Measurements from ENCODE around the gene PLD3.
"Not testable (repeated sequence)": the region's sequence is repeated elsewhere in the genome, so short reads cannot be mapped to it uniquely, and the experiment has no call there.

PLD3 gene

GRCh38 chr19:40348125-40348913 lies at the start of gene PLD3, which contains the start of gene C19orf47:
Gene PLD3 (plus strand): TSS chr19:40348695. CDS start chr19:40366484, 17,789 bp downstream.
Gene C19orf47 (minus strand): TSS chr19:40348397. CDS start chr19:40341857, 6,540 bp downstream.
- DNase-seq, result peak; percentile 98

DNA sequence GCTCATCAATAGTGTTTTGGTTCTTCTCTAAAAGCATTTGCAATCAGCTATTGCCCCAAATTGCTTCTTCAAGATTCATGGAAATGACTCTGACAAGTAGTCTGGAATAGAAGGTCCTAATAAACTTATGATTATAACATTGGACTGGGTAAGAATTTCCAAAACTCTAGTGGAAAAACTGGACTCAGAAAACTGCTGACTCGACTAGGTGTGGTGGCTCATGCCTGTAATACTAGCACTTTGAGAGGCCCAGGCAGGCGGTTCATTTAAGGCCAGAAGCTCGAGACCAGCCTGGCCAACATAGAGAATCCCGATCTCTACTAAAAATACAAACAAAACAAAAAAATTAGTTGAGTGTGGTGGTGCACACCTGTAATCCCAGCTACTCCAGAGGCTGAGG lies 47.8 kb upstream of the PLD3 start:
- DNase-seq, result no peak

DNA sequence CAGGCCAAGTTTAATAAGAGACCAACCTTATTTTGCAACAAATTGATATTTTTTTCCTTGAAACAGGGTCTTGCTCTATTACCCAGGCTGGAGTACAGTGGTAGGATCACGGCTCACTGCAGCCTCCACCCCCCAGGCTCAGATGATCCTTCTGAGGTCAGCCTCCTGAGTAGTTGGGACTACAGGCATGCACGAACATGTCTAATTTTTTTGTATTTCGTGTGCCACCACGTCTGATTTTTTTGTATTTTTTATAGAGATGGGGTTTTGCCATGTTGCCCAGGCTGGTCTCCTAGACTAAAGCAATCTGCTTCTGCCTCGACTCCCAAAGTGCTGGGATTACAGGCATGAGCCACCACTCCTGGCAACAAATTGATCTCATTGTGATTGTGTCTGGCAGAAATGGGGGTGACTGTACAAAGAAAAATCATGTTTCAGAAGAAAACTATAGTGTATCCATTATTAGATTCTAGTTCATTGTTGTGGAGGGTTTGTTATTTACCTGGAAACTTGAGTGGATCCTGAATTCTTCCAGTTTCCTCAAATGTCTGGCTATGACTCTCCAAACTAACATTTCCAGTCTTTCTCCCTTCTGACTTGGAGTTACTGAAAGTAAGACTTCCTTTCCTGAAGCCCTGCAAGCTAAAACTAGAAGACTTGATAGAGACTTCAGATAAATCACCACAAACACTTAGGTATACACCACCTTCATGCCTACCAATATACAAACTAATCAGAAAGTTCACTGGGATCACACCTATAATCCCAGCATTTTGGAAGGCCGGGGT lies 46.1 kb upstream of the PLD3 start:
- no peak for DNase-seq

- DNase-seq, result no peak
These were observed 44.7 kb upstream of the PLD3 start for GRCh38 chr19:40303765-40304164.

DNA sequence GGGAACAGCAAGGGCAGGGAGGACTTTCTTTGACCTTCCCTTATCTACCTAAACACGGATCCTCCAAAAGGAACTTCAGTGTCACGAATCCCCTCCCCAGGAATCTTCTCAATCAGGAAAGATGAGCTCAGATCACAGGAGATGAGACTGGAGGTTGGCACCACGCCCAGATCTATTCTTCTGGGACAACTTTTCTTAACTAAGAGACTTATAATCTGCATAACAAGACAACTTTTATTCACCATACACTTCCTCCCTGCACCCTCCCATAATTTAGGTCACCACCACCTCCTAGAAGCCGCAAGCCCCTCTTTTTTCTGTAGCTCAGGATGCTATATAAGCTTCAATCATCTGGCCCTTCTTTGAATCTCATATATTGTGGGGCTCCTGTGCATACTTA lies 44.2 kb upstream of the PLD3 start:
- DNase-seq, result no peak

DNA sequence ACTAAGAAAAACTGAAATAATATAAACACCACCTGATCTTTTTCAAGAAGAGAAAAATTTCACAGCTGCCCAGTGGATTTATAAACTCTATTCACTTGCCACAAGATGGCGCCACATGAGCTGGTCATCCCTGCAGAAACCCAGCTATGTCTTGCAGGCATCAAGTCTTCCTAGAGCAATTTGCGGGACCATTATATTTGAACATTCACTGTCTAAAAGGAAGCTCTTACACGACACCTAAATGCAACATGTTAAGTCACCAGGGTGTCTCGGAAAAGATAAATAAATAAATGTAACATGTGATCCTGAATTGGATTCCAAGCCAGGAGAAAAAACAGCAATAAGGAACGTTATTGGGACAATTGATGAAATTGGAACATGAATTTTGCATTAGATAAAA lies 43.1 kb upstream of the PLD3 start:
- peak; percentile 74 for DNase-seq

GRCh38 chr19:40309666-40310065 lies 38.8 kb upstream of the PLD3 start:
- no peak for DNase-seq

DNA sequence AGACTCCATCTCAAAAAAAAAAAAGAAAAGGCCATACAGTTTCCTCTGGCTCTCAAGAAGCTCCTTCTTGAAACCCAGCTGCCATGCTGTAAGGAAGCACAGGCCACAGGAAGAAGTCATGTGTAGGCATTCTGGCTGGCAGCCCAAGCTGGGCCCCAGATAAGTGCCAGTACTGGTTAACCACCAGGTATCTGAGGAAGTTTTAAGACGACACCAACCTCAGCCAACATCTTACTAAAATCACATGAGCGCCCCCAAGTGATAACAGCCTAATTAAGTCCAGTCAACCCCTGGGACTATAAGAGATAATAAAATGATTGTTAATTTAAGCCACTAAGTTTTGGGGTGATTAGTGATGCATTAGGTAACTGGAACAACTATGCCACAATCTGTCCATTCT lies 36.0 kb upstream of the PLD3 start:
- DNase-seq, result no peak

GRCh38 chr19:40313229-40313983 lies 35.1 kb upstream of the PLD3 start:
- no peak for DNase-seq

DNA sequence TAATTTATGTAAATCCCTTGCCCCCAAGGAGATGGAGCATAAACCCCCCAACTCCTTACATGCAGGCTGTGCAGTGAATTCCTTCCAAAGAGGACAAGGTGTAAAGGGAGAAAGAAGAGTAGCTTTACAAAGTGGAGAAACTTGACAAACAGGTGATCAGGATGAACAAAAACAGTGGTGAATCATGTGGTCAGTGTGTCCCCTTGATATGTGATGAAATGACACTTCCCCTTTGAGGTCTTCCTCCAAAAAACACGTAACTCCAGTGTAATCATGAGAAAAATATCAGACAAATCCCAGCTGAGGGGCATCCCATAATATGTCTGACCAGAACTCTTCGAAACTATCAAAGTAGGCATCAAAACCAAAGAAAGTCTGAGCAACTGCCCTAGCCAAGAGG lies 33.8 kb upstream of the PLD3 start:
- no peak for DNase-seq

DNA sequence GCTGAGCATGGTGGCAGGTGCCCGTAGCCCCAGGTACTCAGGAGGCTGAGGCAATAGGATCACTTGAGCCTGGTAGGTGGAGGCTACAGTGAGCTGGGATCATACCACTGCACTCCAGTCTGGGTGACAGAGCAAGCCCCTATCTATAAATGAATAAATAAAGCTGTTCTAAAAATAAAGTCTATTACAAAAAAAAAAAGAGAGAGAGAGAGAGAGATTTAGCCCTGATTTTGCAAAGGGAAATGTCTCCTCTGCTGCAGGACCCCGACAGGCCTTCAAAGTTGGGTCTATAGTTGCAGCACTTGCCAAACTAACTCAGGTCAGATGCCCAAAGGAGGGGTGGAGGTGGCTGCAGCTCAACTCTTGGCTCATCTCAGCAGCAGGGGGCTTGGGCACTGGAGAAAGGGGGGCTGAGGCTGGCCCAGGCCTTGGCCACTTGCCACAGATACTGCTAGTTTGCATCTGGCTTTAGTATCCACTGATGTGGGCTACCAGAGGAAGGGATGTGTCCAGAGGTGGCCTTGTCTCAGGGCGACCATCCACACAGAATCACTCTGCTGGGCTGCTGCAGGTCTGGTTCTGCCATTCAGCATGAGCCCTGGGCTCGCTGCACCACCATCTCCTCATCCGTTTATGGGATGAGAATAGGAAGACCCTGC lies 32.6 kb upstream of the PLD3 start:
- DNase-seq, result no peak

GRCh38 chr19:40317338-40317737 lies 31.2 kb upstream of the PLD3 start:
- no peak for DNase-seq

GRCh38 chr19:40320558-40320935 lies 27.9 kb upstream of the PLD3 start:
- no peak for DNase-seq

GRCh38 chr19:40321076-40321475 lies 27.4 kb upstream of the PLD3 start:
- no peak for DNase-seq

- no peak for DNase-seq
These were observed 26.8 kb upstream of the PLD3 start for GRCh38 chr19:40321566-40322270.

DNA sequence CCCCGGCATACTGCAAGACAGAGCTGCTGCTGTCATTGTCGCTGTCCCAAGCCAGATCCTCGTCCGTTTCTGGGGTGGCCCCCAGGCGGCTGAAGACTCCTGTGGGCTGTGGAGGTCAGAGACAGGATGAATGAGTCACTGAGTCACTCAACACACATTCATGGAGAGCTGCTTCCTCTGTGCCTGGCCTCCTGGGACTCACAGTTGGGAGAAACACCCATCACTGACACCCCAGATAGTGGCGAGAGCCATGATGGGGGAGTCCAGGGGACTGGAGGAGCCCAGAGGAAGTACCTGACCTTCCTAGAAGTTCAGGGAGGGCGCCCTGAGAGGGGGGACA lies 26.3 kb upstream of the PLD3 start:
- no peak for DNase-seq

GRCh38 chr19:40322951-40323615 lies 25.4 kb upstream of the PLD3 start:
- no peak for DNase-seq

GRCh38 chr19:40323705-40324104 lies 24.8 kb upstream of the PLD3 start:
- no peak for DNase-seq

GRCh38 chr19:40326201-40326600 lies 22.3 kb upstream of the PLD3 start:
- DNase-seq, result no peak

GRCh38 chr19:40331052-40331451 lies 17.4 kb upstream of the PLD3 start:
- no peak for DNase-seq

DNA sequence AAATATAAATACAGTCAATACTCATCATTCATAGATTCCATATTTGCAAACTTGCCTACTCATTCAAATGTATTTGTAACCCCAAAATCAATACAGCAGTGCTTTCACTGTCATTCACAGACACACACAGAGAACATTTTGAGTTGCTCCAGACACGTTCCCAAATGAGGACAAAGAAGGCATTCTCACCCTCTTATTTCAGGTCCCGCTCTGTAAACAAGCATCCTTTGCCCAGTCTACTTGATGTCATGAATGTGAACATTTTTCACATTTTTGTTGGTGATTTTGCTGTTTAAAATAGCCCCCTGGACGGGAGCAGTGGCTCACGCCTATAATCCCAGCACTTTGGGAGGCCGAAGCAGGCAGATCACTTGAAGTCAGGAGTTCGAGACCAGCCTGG lies 15.8 kb upstream of the PLD3 start:
- no peak for DNase-seq

GRCh38 chr19:40333083-40333482 lies 15.4 kb upstream of the PLD3 start:
- not testable (repeated sequence) for DNase-seq

All from SHP77 treated with DMSO at 0.1 percent for 48 hours (cell line).